Liver (tissue), 2 donors: ENCODE data around the gene ATG4A.

ENCODE experiments used
- CTCF ChIP-seq: fragments of 150-350 bp; IDR thresholded peaks from 2 replicates; pipeline ENCODE4 v1.5.1; 2017; ENCODE audit warnings: improper control_type of control experiment, low read depth, low read length; ENCODE audit not compliant: missing input control
- ZBTB33 ChIP-seq: IDR thresholded peaks from 2 replicates; pipeline ENCODE4 v1.6.1; 2016; ENCODE audit warnings: antibody characterized with exemption
- donor health status: healthy.

- TF ChIP-seq ZBTB33 (no peak), CTCF (no peak)
Measured at GRCh38 chrX:108064613-108065012, 27.0 kb upstream of the ATG4A start.
